Cardiac ventricle fibroblast (primary cell): ENCODE results near the gene MRPL34. TPM values are rescaled to one million over a fixed set of nuclear protein-coding genes. Genes with fewer than 3 reads are reported as not detected.

Source experiments
- total RNA-seq: library from RNA; depleted of rRNA; stranded (reverse); fragments of >200 nt; gene quantifications from 2 replicates; pipeline ENCODE4 v1.2.3, GENCODE V29; 2015

Gene MRPL34
- 98.2 and 107 TPM in 2 replicates for total RNA-seq

DNA sequence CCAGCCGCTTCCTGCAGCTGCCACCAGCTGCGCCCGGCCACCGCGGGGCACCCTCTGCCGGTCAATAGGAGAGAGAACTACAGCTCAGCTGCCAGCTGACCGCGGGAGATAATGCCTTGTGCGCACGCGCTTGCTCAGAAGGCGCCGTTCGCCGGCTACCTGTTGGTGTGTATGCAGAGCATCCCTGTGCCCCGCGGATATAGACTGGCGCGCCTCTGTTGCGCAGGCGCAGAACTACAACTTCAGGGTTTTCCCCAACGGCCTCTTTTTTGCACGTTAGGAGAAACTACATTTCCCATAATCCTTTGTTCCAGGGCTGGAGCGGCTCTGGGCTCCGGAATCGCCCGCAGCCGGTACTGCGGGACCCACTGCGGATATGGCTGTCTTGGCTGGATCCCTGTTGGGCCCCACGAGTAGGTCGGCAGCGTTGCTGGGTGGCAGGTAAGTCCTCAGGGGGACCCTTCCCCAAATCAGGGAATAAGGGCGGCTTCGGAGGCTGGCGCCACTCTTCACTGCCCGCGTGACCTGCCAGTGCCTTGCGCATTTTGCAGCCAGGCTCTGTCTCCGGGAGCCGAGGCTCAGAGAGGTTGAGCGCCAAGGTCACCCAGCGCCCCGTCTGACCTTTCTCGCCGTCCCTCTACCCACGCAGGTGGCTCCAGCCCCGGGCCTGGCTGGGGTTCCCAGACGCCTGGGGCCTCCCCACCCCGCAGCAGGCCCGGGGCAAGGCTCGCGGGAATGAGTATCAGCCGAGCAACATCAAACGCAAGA, at the start of gene MRPL34:
Gene MRPL34 (plus strand): TSS at position 356 of the 768 bp plus-strand sequence. CDS start 21 bp downstream, at position 377.

DNA sequence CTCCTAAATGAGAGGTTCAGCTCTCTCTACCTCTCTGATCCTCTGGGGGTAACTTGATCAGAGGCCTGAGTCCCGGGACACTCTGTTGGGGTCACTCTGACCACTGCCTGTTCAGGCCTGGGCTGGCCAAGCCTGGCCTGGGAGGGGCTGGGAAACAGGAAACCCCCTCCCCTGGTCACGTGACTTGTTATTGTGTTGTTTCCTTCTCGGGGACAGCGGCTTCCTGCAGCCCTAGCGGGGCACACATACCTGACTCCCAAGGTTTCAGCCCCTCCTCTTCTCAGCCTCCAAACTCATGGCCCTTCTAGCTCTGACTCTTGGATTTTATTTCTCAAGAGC, 41.1 kb upstream of the MRPL34 start, which contains the start of gene USHBP1:
Gene USHBP1 (minus strand): TSS at position 105 of the 339 bp plus-strand sequence. CDS start 446 bp downstream, outside the sequence.

DNA sequence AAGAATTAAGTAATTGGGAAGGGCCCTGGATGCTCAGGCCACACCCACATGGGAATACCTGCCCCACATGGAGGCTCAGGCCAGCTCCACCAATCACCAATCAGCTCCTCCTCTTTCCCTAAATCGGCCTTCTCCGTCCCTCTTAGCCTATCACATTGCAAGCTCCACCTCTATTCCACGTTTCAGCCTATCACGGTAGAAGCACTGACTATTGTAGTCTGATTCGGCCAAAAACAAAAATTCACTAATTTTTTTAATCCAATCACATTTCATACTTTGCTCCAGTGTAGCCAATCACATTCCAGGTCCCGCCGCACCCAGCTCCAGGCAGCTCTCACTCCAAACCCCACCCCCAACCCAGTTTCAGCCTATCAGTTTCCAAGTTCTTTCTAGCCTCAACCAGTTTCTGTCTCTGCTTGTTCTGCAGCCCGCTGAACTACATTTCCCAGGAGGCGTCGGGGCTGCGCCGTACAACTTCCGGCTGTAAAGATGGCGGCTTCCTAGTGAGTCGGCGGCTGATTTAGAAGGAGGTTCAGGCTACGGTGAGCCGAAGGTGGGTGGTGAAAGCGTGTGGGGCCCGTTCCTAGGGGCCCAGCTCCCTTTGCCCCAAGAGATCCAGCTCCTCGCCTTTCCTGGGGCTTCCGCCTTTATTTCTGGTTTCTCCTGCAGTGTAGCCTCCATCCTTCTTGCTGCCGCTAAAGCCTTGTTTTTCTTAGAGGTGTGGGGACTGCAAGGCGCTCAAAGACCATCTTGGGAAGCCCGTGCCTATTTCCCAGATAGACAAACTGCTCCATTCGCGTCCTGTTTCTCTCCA, 38.5 kb upstream of the MRPL34 start, which contains the start of gene BABAM1:
Gene BABAM1 (plus strand): TSS at position 469 of the 814 bp plus-strand sequence. CDS start 1,364 bp downstream, outside the sequence.

DNA sequence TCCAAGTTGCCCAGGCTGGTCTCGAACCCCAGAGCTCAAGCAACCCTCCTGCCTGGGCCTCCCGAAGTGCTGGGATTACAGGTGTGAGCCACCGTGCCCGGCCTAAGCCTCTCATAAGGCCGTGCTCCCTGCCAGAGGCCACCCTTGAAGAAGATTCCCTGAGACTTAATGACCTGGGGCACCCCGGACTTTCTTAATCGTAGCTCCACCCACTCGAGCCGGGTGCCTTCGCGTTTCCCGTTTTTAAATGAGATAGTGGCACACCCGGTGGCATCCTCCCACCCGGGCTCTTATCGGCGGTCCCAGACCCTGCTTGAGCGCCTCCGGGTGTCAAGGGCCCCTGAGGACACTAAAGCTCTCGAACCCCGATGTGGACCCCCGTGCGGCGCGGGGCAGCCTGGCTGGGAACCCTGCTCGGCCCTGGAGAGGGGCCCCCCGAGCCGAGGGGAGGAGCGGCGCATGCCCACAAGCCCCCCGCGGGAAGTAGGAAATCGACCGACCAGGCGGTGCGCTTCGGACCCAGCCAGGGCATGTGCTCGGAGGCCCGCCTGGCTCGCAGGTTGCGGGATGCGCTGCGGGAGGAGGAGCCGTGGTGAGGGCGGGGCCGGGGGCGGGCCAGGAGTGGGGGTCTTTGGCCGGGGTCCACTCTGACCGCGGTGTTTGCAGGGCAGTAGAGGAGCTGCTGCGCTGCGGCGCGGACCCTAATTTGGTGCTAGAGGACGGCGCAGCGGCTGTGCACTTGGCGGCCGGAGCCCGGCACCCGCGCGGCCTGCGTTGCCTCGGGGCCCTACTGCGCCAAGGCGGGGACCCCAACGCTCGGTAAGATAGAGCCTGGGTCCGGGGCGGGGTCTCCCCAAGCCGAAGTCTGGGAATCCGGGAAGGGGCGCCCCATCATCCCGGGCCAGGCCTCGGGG, 24.0 kb upstream of the MRPL34 start, which contains the start of gene ANKLE1:
Gene ANKLE1 (plus strand): TSS at position 511 of the 914 bp plus-strand sequence. CDS start 20 bp downstream, at position 531.

DNA sequence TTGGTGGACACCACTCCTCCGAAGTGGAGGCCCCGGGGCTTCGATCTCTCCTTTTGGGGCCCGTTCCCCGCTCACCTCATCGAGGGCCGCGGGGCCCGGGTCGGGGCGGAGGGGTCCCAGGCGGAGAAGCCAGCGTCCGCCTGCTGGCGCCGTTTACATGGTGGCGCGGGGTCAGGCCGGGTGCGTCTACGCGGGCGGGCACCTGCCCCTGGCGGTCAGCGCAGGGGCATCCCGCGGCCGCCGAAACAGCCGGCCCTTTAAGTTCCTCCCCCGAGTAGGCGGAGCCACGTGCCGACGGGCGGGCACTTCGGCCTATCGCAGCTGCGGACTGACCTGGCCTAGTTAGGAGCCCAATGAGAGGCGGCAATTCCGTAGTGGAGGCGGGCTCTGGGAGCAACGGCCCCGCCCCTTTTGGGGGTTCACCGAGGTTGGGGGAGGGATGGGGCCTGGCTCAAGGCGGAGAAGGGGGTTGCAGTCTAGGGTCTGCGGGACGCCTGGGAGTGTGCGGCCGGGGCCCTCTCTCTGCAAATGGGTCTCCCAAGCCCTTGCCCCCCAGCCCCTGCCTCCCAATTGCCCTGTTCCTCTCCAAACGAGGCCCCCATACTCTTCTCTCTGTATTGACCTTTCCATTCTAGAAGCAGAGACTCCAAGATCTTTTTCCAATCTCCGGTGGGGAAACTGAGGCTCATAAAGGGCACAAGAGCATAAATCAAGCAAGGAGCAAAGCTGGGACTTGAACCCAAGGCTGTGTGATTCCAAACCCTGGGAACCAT, 2.3 kb upstream of the MRPL34 start, which contains the start of gene ABHD8:
Gene ABHD8 (minus strand): TSS at position 259 of the 773 bp plus-strand sequence. CDS start 1,809 bp downstream, outside the sequence.

DNA sequence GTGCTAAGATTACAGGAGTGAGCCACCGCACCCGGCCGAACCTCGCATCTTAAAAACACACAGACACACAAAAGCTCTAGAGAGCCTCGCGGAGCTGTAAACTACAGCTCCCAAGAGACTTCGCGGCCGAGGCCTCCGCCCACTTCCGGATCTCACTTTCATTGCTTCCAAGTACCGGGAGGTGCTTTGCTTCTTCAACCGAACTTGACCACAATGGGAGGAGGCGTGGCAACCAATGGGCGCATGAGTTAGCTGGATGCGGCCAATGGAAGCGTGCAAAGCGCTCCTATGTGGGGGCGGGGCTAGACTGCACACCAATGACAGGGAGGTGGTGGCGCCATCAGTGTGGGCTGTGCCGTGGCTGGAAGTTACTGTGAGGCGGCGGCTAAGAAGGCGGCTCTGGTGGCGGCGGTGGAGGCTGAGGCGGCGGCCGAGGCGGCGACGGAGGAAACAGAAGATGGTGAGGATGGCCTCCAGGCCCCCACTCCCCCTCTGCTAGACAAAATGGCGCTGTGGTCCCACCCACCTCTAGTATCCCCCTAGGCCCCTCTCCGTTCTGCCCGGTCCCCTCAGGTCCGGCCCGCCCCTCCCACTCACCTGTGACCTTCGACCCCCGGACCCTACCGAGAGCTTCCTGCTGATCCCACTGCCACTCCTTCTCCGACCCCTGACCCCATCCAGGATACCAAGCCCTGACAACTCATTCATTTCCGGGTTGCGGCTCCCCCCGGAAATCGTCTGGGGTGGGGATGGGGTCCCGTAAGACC, 3.7 kb downstream of the MRPL34 start, which contains the start of gene DDA1:
Gene DDA1 (plus strand): TSS at position 366 of the 767 bp plus-strand sequence. CDS start 92 bp downstream, at position 458.

DNA sequence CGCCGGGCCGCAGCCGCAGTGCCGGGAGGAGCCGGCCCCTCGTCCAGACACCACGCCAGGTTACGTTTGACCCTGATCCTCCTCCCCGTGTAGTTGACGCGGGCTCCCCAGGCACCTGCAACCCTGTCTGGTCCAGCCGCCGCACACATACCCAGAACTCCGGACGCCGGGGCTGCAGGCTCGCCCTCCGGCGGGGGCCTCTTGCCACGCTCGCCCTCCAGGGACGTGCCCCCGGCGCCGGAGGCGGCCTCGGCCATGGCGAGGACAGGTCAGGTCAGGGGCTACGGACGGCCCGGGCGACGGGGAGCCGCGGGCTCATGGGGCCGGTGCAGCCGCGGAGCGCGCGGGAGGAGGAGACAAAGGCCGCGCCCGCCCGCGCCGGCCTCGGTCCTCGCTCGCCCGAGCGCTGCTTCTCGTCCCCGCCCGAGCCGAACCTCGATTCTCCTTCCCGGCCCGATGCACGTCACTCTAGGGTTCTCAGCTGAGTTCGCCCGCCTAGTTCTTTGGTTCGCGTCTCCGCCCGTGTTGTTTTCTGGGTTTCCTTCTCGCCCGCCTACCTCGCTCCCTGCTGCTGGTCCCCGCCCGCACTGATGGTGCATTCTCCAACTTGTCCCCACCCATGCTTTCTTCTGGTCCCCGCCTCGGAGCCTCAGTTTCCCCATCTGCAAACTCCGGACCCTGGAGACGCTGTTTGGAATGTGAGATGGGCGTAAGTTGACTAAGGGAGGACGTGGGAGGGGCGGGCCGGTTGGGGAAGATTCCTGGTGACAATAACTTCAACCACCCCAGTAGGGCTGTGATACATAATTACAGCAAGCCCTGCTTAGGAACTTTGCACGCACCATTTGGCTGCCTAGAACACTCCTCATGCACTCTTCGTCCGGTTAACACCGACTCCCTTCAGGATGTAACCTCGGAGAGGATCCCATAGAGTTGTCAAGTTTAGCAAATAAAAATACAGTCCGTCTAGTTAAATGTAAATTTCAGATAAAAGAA, 29.0 kb downstream of the MRPL34 start, which contains the start of gene ANO8:
Gene ANO8 (minus strand): TSS at position 442 of the 996 bp plus-strand sequence. CDS start 185 bp downstream, at position 257.

DNA sequence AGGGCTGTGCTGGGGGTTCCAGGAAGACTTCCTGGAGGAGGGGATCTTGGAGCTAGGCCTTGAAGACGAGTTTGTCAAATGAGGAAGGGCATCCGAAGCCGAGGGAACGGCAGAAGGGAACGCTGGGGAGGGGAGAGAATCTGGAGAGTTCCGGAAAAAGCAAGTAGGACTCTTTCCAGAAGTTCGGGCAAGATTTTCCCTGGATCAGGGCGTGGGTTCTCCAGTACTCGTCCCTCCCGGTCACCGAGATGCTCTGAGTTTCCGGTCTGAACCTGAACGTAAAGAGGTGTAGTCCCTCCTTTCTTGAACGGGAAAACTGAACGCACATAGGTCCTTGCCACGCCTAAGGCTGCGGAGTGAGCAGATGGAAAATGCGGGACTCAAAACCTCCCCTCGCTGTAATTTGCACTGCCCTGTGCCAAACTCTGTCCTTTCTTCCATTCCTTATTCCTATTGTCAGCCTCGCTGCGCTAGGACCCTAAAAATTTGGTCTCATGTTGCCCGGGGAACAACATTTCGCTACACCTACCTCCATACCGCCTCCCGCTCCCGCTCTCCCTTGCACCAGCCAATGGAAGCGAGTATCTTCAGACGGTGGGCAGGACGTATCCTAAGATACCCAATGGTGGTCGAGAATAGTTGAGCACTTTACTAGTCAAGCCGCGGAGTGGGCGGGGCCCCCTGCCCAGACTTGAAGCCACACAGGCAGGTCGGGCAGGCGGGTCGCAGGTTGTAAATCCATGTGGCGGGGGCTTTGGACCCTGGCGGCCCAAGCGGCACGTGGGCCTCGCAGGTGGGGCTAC, 31.4 kb downstream of the MRPL34 start, which contains the start of gene GTPBP3:
Gene GTPBP3 (plus strand): TSS at position 682 of the 803 bp plus-strand sequence. CDS start 59 bp downstream, at position 741.

Other genes with a start within 250 kb of the MRPL34 start
- 1.9 and 3.9 TPM in 2 replicates for gene HAUS8, start 230.4 kb upstream of the MRPL34 start, total RNA-seq
- 38.1 and 41.2 TPM in 2 replicates for gene MYO9B, start 230.1 kb upstream of the MRPL34 start, total RNA-seq
- gene USE1, start 90.5 kb upstream of the MRPL34 start, total RNA-seq: 29.3 and 29.7 TPM in 2 replicates
- 5.9 and 7.8 TPM in 2 replicates for gene OCEL1, start 79.6 kb upstream of the MRPL34 start, total RNA-seq
- gene NR2F6, start 60.0 kb upstream of the MRPL34 start, total RNA-seq: 48.0 and 52.5 TPM in 2 replicates
- 0.25 and 0.44 TPM in 2 replicates for gene USHBP1, start 41.1 kb upstream of the MRPL34 start, total RNA-seq
- 47.7 and 49.2 TPM in 2 replicates for gene BABAM1, start 38.4 kb upstream of the MRPL34 start, total RNA-seq
- 0.12 TPM in 1 of 2 replicates, not detected in the other for gene ANKLE1, start 24.0 kb upstream of the MRPL34 start, total RNA-seq
- 7.2 TPM in 2 replicates for gene ABHD8, start 2.4 kb upstream of the MRPL34 start, total RNA-seq
- gene DDA1, start 3.7 kb downstream of the MRPL34 start, total RNA-seq: 33.1 and 42.0 TPM in 2 replicates
- 3.1 and 3.9 TPM in 2 replicates for gene ANO8, start 29.0 kb downstream of the MRPL34 start, total RNA-seq
- 16.6 and 21.0 TPM in 2 replicates for gene GTPBP3, start 31.7 kb downstream of the MRPL34 start, total RNA-seq
- gene PLVAP, start 71.5 kb downstream of the MRPL34 start, total RNA-seq: 0.20 and 0.31 TPM in 2 replicates
- gene CCDC194, start 88.3 kb downstream of the MRPL34 start, total RNA-seq: not detected in 2 replicates
- 13.6 and 13.7 TPM in 2 replicates for gene BST2, start 99.8 kb downstream of the MRPL34 start, total RNA-seq
- gene MVB12A, start 114.2 kb downstream of the MRPL34 start, total RNA-seq: 52.6 and 53.4 TPM in 2 replicates
- 0.25 TPM in 1 of 2 replicates, not detected in the other for gene TMEM221, start 142.8 kb downstream of the MRPL34 start, total RNA-seq
- not detected in 2 replicates for gene NXNL1, start 155.1 kb downstream of the MRPL34 start, total RNA-seq
- gene SLC27A1, start 164.7 kb downstream of the MRPL34 start, total RNA-seq: 41.8 and 43.5 TPM in 2 replicates
- gene PGLS, start 205.8 kb downstream of the MRPL34 start, total RNA-seq: 116 and 122 TPM in 2 replicates
- 98.8 and 103 TPM in 2 replicates for gene COLGALT1, start 249.8 kb downstream of the MRPL34 start, total RNA-seq